BJ (cell line): Measurements from ENCODE around the gene F9. TPM values are rescaled to one million over a fixed set of nuclear protein-coding genes. Genes with fewer than 3 reads are reported as not detected.

Source experiments
- CTCF ChIA-PET: fragments of 350-600 bp; formaldehyde crosslinking; extraction: SDS; loops from one replicate; lab custom pipeline; 2021; ENCODE audit warnings: antibody characterized with exemption, inconsistent platforms; lab: Yijun Ruan, JAX
- POLR2A ChIA-PET: fragments of 300-600 bp; sonication (Branson Sonifier 250); formaldehyde crosslinking; extraction: SDS; loops from one replicate; lab custom pipeline; 2021; ENCODE audit warnings: antibody characterized with exemption; lab: Charles Lee
- DNase-seq: peaks from one replicate; pipeline ENCODE4 v3.0.0-alpha.2; 2011; ENCODE audit warnings: low read depth
- H3K27me3 ChIP-seq: 2 replicates; pipeline ENCODE4 v1.6.0; 2011; ENCODE audit warnings: low read length; ENCODE audit not compliant: control insufficient read depth, insufficient read depth
- H3K36me3 ChIP-seq: 2 replicates; pipeline ENCODE4 v1.5.1; 2011; ENCODE audit warnings: low read length; ENCODE audit not compliant: control insufficient read depth, insufficient read depth
- H3K4me3 ChIP-seq: 2 replicates; pipeline ENCODE4 v1.5.1; 2011; ENCODE audit warnings: low read depth, mild to moderate bottlenecking, control low read depth, low read length
- polyA minus RNA-seq: library from RNA; depleted of rRNA, polyadenylated mRNA; stranded (reverse); fragments of >200 nt; gene quantifications from 2 replicates; pipeline ENCODE4 v1.2.3, GENCODE V29; 2011; rRNA and poly(A)+ RNA removed
- polyA plus RNA-seq: library from polyadenylated mRNA; depleted of rRNA; stranded (reverse); fragments of >200 nt; gene quantifications from 2 replicates; pipeline ENCODE4 v1.2.3, GENCODE V29; 2011; rRNA removed
- TF ChIP-seq, protein P1 (sequence below): IDR thresholded peaks from 2 replicates; pipeline ENCODE4 v1.5.1; 2011; ENCODE audit warnings: low read depth, mild to moderate bottlenecking, control low read depth, inconsistent platforms, low read length, moderate library complexity; ENCODE audit not compliant: insufficient read depth

F9 gene
- not detected in 2 replicates for polyA plus RNA-seq
- not detected in 2 replicates for polyA minus RNA-seq

DNA sequence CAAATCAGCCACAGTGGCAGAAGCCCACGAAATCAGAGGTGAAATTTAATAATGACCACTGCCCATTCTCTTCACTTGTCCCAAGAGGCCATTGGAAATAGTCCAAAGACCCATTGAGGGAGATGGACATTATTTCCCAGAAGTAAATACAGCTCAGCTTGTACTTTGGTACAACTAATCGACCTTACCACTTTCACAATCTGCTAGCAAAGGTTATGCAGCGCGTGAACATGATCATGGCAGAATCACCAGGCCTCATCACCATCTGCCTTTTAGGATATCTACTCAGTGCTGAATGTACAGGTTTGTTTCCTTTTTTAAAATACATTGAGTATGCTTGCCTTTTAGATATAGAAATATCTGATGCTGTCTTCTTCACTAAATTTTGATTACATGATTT is at the start of gene F9:
TSS of gene F9 (plus strand) at position 190 of the 400 bp plus-strand sequence. CDS start at position 216, 26 bp downstream.
- CTCF ChIA-PET = no interaction called here
- H3K4me3 ChIP-seq = no peak within 1 kb of the TSS
- TF ChIP-seq, protein P1, sequence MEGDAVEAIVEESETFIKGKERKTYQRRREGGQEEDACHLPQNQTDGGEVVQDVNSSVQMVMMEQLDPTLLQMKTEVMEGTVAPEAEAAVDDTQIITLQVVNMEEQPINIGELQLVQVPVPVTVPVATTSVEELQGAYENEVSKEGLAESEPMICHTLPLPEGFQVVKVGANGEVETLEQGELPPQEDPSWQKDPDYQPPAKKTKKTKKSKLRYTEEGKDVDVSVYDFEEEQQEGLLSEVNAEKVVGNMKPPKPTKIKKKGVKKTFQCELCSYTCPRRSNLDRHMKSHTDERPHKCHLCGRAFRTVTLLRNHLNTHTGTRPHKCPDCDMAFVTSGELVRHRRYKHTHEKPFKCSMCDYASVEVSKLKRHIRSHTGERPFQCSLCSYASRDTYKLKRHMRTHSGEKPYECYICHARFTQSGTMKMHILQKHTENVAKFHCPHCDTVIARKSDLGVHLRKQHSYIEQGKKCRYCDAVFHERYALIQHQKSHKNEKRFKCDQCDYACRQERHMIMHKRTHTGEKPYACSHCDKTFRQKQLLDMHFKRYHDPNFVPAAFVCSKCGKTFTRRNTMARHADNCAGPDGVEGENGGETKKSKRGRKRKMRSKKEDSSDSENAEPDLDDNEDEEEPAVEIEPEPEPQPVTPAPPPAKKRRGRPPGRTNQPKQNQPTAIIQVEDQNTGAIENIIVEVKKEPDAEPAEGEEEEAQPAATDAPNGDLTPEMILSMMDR = no peak
- H3K27me3 ChIP-seq = no peaks in the 10 kb centered on the region
- H3K36me3 ChIP-seq = no peaks in the 10 kb centered on the region
- POLR2A ChIA-PET = no interaction called here
- DNase-seq = no peak

- POLR2A ChIA-PET = no interaction called here
Measured at GRCh38 chrX:139483699-139484098, 46.8 kb upstream of the F9 start.

GRCh38 chrX:139484591-139484990 is 45.9 kb upstream of the F9 start:
- TF ChIP-seq, protein P1 = no peak
- ChIA-PET CTCF (no interaction called here), POLR2A (no interaction called here)
- Histone ChIP-seq H3K36me3 (no peaks in the 10 kb centered on the region), H3K27me3 (no peaks in the 10 kb centered on the region), H3K4me3 (no peak overlapping the region)
- DNase-seq = no peak

More at GRCh38 chrX:139483699-139484098, 46.8 kb upstream of the F9 start:
- no peak overlapping the region for H3K4me3 ChIP-seq
- H3K36me3 ChIP-seq = no peaks in the 10 kb centered on the region
- TF ChIP-seq, protein P1 = no peak
- DNase-seq = no peak
- CTCF ChIA-PET = no interaction called here
- H3K27me3 ChIP-seq = no peaks in the 10 kb centered on the region

DNA sequence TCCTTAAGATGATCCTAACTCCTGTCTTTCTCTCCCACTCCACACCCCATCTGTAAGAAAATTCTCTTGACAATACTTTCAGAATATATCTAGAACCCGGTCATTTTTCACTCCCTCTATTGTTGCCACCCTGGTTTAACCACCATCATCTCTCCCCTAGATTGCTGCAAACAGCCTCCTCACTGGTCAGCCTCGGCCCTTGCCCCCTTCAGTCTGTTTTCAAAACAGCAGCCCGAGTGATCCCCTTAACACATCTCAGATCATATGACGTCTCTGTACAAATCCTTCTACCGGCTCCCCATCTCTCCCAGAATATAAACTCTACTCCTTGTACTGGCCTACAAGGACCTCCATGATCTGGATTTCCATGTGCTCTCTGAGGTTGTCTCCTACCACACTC is 35.2 kb upstream of the F9 start:
- Histone ChIP-seq H3K27me3 (no peaks in the 10 kb centered on the region), H3K4me3 (no peak overlapping the region), H3K36me3 (no peaks in the 10 kb centered on the region)
- no peak for DNase-seq
- ChIA-PET POLR2A (no interaction called here), CTCF (no interaction called here)
- TF ChIP-seq, protein P1 = no peak

DNA sequence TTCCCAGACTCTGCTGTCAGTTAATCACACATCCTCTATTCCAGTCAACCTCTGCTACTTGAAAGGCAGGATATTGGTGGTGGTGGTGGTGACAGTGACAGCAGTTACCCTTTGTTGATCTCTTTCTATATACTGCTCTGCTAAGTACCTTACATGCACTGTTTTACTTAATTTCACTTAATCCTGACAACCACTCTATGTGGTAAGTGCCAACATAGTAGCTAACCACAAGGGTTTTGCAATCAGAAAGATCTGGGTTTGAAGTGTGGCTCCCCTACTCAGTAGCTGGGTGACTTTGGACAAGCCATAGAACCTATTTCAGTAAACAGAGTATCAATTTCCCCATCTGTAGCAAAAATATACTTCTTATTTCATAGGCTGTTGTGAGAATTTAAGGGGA is 24.2 kb upstream of the F9 start:
- CTCF ChIA-PET = no interaction called here
- H3K36me3 ChIP-seq = no peaks in the 10 kb centered on the region
- TF ChIP-seq, protein P1 = no peak

More for the DNA sequence above, 24.2 kb upstream of the F9 start:
- DNase-seq = no peak
- Histone ChIP-seq H3K4me3 (no peak overlapping the region), H3K27me3 (no peaks in the 10 kb centered on the region)
- POLR2A ChIA-PET = no interaction called here
